Trophoblast cell (in vitro differentiated cells and primary cell): ENCODE measurements around the gene SPHKAP.

Experiments
- DNase-seq, 2 donors: peaks; one replicate each; pipeline ENCODE4 v3.0.0-alpha.2; 2016
- H2AFZ ChIP-seq: 2 replicates; pipeline ENCODE4 v1.6.1; 2013; ENCODE audit warnings: low read length, moderate library complexity, mild to moderate bottlenecking; ENCODE audit not compliant: insufficient read depth, poor library complexity
- H2AK5ac ChIP-seq: 2 replicates; pipeline ENCODE4 v1.6.1; 2013; ENCODE audit warnings: mild to moderate bottlenecking, low read length
- H2BK120ac ChIP-seq: 2 replicates; pipeline ENCODE4 v1.6.1; 2013; ENCODE audit warnings: low read length, mild to moderate bottlenecking, moderate library complexity; ENCODE audit not compliant: insufficient read depth, poor library complexity
- H2BK12ac ChIP-seq: 2 replicates; pipeline ENCODE4 v1.6.1; 2013; ENCODE audit warnings: mild to moderate bottlenecking, low read length, moderate library complexity
- H2BK5ac ChIP-seq: 2 replicates; pipeline ENCODE4 v1.6.1; 2013; ENCODE audit warnings: low read length, low read depth, moderate library complexity, mild to moderate bottlenecking; ENCODE audit not compliant: poor library complexity
- H3K14ac ChIP-seq: 2 replicates; pipeline ENCODE4 v1.6.1; 2013; ENCODE audit warnings: mild to moderate bottlenecking, low read length
- H3K18ac ChIP-seq: 2 replicates; pipeline ENCODE4 v1.6.1; 2013; ENCODE audit warnings: mild to moderate bottlenecking, low read length
- H3K23ac ChIP-seq: 2 replicates; pipeline ENCODE4 v1.6.1; 2013; ENCODE audit warnings: low read length
- H3K27ac ChIP-seq: 2 replicates; pipeline ENCODE4 v1.5.1; 2013; ENCODE audit warnings: low read depth, mild to moderate bottlenecking, inconsistent platforms, low read length, moderate library complexity
- H3K27me3 ChIP-seq: 2 replicates; pipeline ENCODE4 v1.6.1; 2013; ENCODE audit warnings: inconsistent platforms, mild to moderate bottlenecking, low read length, moderate library complexity; ENCODE audit not compliant: insufficient read depth
- H3K36me3 ChIP-seq, 2 experiments: 1 replicate in 1 of 2; 2 replicates in 1 of 2; pipeline ENCODE4 v1.6.1; 2013; ENCODE audit warnings: low read length in 2 of 2, mild to moderate bottlenecking in 2 of 2, moderate library complexity in 1 of 2; ENCODE audit not compliant: insufficient read depth in 2 of 2, control insufficient read depth in 1 of 2
- H3K4ac ChIP-seq: 2 replicates; pipeline ENCODE4 v1.6.1; 2013; ENCODE audit warnings: low read depth, mild to moderate bottlenecking, low read length, moderate library complexity
- H3K4me1 ChIP-seq, 2 experiments: 1 replicate in 1 of 2; 2 replicates in 1 of 2; pipeline ENCODE4 v1.6.1; 2013; ENCODE audit warnings: low read length in 2 of 2, mild to moderate bottlenecking in 2 of 2, moderate library complexity in 1 of 2; ENCODE audit not compliant: insufficient read depth in 2 of 2, control insufficient read depth in 1 of 2
- H3K4me2 ChIP-seq: 2 replicates; pipeline ENCODE4 v1.6.1; 2013; ENCODE audit warnings: inconsistent platforms, mild to moderate bottlenecking, low read length, moderate library complexity
- H3K4me3 ChIP-seq: 2 replicates; pipeline ENCODE4 v1.5.1; 2013; ENCODE audit warnings: mild to moderate bottlenecking, low read depth, low read length, inconsistent platforms
- H3K79me1 ChIP-seq: one replicate; pipeline ENCODE4 v1.6.1; 2013; ENCODE audit warnings: low read length
- H3K79me2 ChIP-seq: 2 replicates; pipeline ENCODE4 v1.6.1; 2013; ENCODE audit warnings: low read length, mild to moderate bottlenecking; ENCODE audit not compliant: control insufficient read depth, insufficient read depth, poor library complexity
- H3K9ac ChIP-seq: 2 replicates; pipeline ENCODE4 v1.6.1; 2013; ENCODE audit warnings: mild to moderate bottlenecking, low read length
- H3K9me3 ChIP-seq: 2 replicates; pipeline ENCODE4 v1.6.1; 2013; ENCODE audit warnings: low read depth, mild to moderate bottlenecking, control low read depth, inconsistent platforms, low read length; ENCODE audit not compliant: insufficient read depth
- H4K12ac ChIP-seq: 2 replicates; pipeline ENCODE4 v1.6.1; 2013; ENCODE audit warnings: low read depth, mild to moderate bottlenecking, low read length, moderate library complexity
- H4K8ac ChIP-seq: 2 replicates; pipeline ENCODE4 v1.6.1; 2013; ENCODE audit warnings: low read depth, mild to moderate bottlenecking, low read length, moderate library complexity
- H4K91ac ChIP-seq: one replicate; pipeline ENCODE4 v1.6.1; 2013; ENCODE audit warnings: low read depth, mild to moderate bottlenecking, low read length, moderate library complexity
- WGBS: extraction: QIAGEN DNeasy Blood & Tissue Kit; methylation state at CpG from one replicate; pipeline ENCODE4 v1.1.7; 2013; ENCODE audit warnings: missing lambda C conversion rate; ENCODE audit not compliant: insufficient read length, insufficient coverage; ENCODE audit errors: extremely low coverage; 5-methylcytosine and 5-hydroxymethylcytosine counted together

SPHKAP gene

GRCh38 chr2:228164718-228165117 is 16.8 kb downstream of the SPHKAP start:
- Histone ChIP-seq H3K9me3 (no peaks in the 10 kb centered on the region), H3K4ac (no peak overlapping the region), H2AK5ac (no peak overlapping the region), H4K12ac (no peak overlapping the region), H3K79me1 (no peaks in the 10 kb centered on the region), H2BK120ac (no peak overlapping the region), H3K4me2 (no peak overlapping the region), H3K14ac (no peak overlapping the region), H3K27me3 (no peaks in the 10 kb centered on the region), H2AFZ (no peak overlapping the region), H3K4me1 (no peaks in the 10 kb centered on the region), H3K18ac (no peak overlapping the region), H3K36me3 (no peaks in the 10 kb centered on the region), H3K79me2 (no peaks in the 10 kb centered on the region), H2BK5ac (no peak overlapping the region), H4K91ac (no peak overlapping the region), H2BK12ac (no peak overlapping the region), H3K23ac (no peak overlapping the region), H4K8ac (no peak overlapping the region), H3K9ac (no peak overlapping the region), H3K27ac (no peak overlapping the region), H3K4me3 (no peak overlapping the region)
- DNase-seq = no peak
- WGBS = no CpG with 5 or more reads among the region's 3 CpGs

- Histone ChIP-seq H2BK5ac (no peak overlapping the region), H3K18ac (no peak overlapping the region), H3K79me2 (no peaks in the 10 kb centered on the region), H3K4me1 (no peaks in the 10 kb centered on the region), H2BK120ac (no peak overlapping the region), H3K9me3 (no peaks in the 10 kb centered on the region), H3K4ac (no peak overlapping the region), H3K14ac (no peak overlapping the region), H3K9ac (no peak overlapping the region), H3K36me3 (no peaks in the 10 kb centered on the region), H3K4me2 (no peak overlapping the region), H3K27me3 (no peaks in the 10 kb centered on the region), H2AK5ac (no peak overlapping the region), H4K12ac (no peak overlapping the region), H3K79me1 (no peaks in the 10 kb centered on the region), H3K4me3 (no peak overlapping the region), H2BK12ac (no peak overlapping the region), H3K27ac (no peak overlapping the region), H2AFZ (no peak overlapping the region), H3K23ac (peak overlapping the region; percentile 30), H4K91ac (no peak overlapping the region), H4K8ac (no peak overlapping the region)
- DNase-seq = no peak
Measured at GRCh38 chr2:228157841-228158240, 23.6 kb downstream of the SPHKAP start.

GRCh38 chr2:228144961-228145360 is 36.5 kb downstream of the SPHKAP start:
- Histone ChIP-seq H3K79me2 (no peaks in the 10 kb centered on the region), H3K14ac (no peak overlapping the region)

DNA sequence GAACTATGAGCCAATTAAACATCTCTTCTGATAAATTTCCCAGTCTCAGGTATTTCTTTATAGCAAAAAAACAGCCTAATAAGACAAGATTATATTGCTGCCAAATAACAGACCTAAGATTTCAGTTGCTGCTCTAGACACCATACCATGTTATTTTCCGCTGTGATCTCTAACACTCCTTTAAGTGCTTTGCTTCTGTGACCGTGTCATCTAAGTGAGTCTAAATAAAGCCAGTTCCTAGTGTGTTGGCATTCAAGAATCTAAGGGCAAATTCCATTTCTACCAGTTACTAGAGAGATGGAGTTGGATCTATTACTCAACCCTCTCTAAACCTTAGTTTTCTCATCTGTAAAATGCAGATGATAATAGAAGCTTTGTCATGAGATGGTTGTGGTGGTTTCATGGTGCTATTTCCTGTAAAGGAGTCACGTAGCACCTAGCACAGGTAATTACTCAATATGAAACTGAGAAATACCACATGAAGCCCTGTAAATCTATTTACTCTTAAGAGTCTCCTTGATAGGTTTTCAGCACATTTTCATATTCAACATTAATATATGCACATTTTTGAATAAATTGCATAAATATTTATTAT is 40.5 kb downstream of the SPHKAP start:
- H3K4ac ChIP-seq = no peak overlapping the region
- no peaks in the 10 kb centered on the region for H3K4me1 ChIP-seq
- no peaks in the 10 kb centered on the region for H3K27me3 ChIP-seq
- H3K4me2 ChIP-seq = no peak overlapping the region
- no peak overlapping the region for H3K18ac ChIP-seq
- H3K36me3 ChIP-seq = no peaks in the 10 kb centered on the region
- H2AFZ ChIP-seq = no peak overlapping the region
- H2BK5ac ChIP-seq = no peak overlapping the region
- H2AK5ac ChIP-seq = no peak overlapping the region
- no CpG with 5 or more reads among the region's 3 CpGs for WGBS
- H3K14ac ChIP-seq = no peak overlapping the region
- no peak overlapping the region for H3K4me3 ChIP-seq
- no peaks in the 10 kb centered on the region for H3K79me2 ChIP-seq
- no peak overlapping the region for H3K9ac ChIP-seq
- no peak overlapping the region for H2BK12ac ChIP-seq
- no peak overlapping the region for H4K8ac ChIP-seq
- no peak overlapping the region for H4K12ac ChIP-seq
- no peak overlapping the region for H2BK120ac ChIP-seq
- DNase-seq = no peak
- H3K27ac ChIP-seq = no peak overlapping the region
- no peaks in the 10 kb centered on the region for H3K79me1 ChIP-seq
- no peak overlapping the region for H3K23ac ChIP-seq
- no peak overlapping the region for H4K91ac ChIP-seq
- no peaks in the 10 kb centered on the region for H3K9me3 ChIP-seq

More at GRCh38 chr2:228144961-228145360, 36.5 kb downstream of the SPHKAP start:
- no CpG with 5 or more reads among the region's 4 CpGs for whole genome bisulfite sequencing
- no peak overlapping the region for H2AK5ac ChIP-seq
- H3K36me3 ChIP-seq = no peaks in the 10 kb centered on the region
- H4K91ac ChIP-seq = no peak overlapping the region
- H2BK5ac ChIP-seq = no peak overlapping the region
- H3K4me3 ChIP-seq = no peak overlapping the region
- H2AFZ ChIP-seq = no peak overlapping the region
- H4K12ac ChIP-seq = no peak overlapping the region
- H3K4me2 ChIP-seq = no peak overlapping the region
- H3K79me1 ChIP-seq = no peaks in the 10 kb centered on the region
- no peak overlapping the region for H3K18ac ChIP-seq
- H2BK120ac ChIP-seq = no peak overlapping the region
- no peak overlapping the region for H3K27ac ChIP-seq
- H3K9me3 ChIP-seq = no peaks in the 10 kb centered on the region
- H4K8ac ChIP-seq = no peak overlapping the region
- no peak overlapping the region for H3K9ac ChIP-seq
- H3K4ac ChIP-seq = no peak overlapping the region
- H3K4me1 ChIP-seq = no peaks in the 10 kb centered on the region
- H3K23ac ChIP-seq = no peak overlapping the region
- H2BK12ac ChIP-seq = no peak overlapping the region
- DNase-seq = no peak
- no peaks in the 10 kb centered on the region for H3K27me3 ChIP-seq
